Measurements from ENCODE around the gene NDUFS4.
"Not testable (repeated sequence)": the region's sequence is repeated elsewhere in the genome, so short reads cannot be mapped to it uniquely, and the experiment has no call there.

The NDUFS4 gene

DNA sequence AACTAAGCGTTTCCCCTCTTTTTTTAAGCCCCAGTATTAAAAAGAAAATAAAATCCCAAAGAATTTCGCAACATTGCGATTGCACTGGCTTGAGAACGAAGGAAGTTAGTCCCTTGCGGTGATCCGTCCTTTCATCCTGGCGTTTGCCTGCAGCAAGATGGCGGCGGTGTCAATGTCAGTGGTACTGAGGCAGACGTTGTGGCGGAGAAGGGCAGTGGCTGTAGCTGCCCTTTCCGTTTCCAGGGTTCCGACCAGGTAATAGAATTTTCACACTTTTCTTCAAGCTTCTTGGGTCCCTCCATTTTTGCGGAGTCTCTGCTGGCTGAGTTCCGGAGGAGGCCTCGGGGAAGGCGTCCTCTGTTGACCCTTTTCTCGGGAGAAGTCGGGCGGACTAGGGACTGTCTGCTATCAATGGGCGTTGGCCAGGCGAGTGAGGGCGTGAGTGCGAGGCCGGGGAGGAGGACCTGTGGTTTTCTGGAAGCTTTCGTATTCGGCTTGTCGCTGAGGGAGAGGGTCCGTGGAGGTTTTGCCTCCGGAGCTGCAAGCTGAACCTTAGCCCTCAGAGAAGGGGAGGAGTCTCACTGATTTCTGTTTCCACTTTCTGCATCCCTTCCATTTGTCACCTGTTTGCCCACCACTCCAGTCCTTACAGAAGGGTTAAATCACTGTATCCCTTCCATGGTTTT, at the start of gene NDUFS4:
Gene NDUFS4, plus strand, starts transcription at position 134 of the 686 bp plus-strand sequence. Its CDS starts 24 bp downstream, at position 158.
- peak; percentile 82 for DNase-seq (ENCODE audit: low spot score)

- DNase-seq (ENCODE audit: low spot score), result no peak
These were observed 47.9 kb upstream of the NDUFS4 start for GRCh38 chr5:53512539-53512938.

GRCh38 chr5:53515988-53516387, 44.5 kb upstream of the NDUFS4 start:
- DNase-seq (ENCODE audit: low spot score), result no peak

- DNase-seq (ENCODE audit: low spot score), result no peak
These were observed 39.6 kb upstream of the NDUFS4 start for GRCh38 chr5:53520813-53521212.

GRCh38 chr5:53537711-53538110, 22.7 kb upstream of the NDUFS4 start:
- no peak for DNase-seq (ENCODE audit: low spot score)

DNA sequence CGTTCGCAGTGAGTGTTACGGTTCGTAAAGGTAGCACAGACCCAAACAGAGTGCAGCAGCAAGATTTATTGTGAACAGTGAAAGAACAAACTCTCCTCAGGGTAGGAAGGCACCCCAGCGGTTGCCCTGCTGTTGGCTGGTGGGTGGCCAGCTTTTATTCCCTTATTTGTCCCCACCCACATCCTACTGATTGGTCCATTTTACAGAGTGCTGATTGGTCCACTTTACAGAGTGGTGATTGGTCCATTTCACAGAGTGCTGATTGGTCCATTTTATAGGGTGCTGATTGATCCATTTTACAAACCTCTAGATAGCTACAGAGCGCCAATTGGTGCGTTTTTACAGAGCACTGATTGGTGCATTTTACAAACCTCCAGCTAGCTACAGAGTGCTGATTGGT, 19.7 kb upstream of the NDUFS4 start:
- DNase-seq (ENCODE audit: low spot score), result not testable (repeated sequence)

DNA sequence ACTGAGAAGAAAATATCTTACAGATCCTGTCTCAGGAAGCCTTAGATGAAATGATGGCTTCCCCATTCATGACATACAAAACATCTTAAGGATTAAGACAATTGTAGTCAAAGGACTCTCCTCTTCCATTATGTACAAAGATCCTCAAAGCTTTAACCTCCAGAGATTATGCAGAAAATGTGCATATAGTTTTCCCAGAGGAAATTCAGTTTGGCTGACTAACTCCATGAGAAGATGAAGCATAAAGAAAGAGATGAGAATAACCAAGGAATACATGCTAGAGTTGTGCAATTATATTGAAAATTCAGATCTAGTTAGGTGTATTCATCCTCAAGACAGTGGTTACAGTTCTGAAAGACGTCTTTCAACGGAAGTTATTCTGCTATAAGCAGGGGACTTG, 18.6 kb upstream of the NDUFS4 start:
- DNase-seq (ENCODE audit: low spot score), result no peak

GRCh38 chr5:53542926-53543325, 17.5 kb upstream of the NDUFS4 start:
- DNase-seq (ENCODE audit: low spot score), result no peak

DNA sequence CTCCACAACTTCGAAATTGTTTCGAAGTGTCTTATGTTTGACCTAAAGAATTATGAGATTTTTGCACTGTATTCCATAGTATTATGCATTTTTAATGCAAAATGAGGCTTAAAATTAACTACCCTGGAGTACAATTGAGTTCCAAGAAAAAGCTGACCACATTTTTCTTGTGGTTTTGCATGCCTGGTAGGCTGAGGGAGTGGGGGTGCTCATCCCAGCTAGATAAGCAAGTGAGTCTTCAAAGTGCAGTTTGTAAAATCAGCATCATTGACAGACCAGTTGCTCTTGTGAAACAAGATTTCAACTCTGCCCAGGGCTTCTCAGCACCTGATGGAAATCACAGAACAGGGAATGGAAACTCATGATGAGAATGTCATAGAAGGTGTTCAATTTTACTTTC, 17.0 kb upstream of the NDUFS4 start:
- DNase-seq (ENCODE audit: low spot score), result no peak

GRCh38 chr5:53545744-53546143, 14.7 kb upstream of the NDUFS4 start:
- no peak for DNase-seq (ENCODE audit: low spot score)

- DNase-seq (ENCODE audit: low spot score), result no peak
These were observed 13.2 kb upstream of the NDUFS4 start for GRCh38 chr5:53547226-53547625.

- not testable (repeated sequence) for DNase-seq (ENCODE audit: low spot score)
These were observed 11.9 kb upstream of the NDUFS4 start for GRCh38 chr5:53548501-53548900.

DNA sequence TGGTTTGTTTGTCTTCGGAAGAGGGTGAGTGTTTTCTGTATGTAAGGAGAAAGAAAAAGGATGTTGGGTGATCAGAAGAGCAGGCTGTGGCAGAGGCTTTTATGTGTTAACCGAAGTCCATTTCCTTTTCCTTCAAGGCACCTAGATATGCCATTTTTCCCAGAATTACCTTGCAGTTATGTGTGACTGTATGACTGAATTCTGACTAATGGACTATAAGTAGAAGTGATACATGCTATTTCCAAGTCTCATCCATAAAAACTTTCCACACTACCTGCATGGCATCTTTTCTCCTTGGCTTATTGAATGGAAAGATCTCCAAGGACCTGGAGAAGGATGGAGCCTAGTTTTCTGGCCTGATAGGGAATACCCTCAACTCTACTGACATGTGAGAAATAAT, 10.6 kb upstream of the NDUFS4 start:
- DNase-seq (ENCODE audit: low spot score), result no peak

DNA sequence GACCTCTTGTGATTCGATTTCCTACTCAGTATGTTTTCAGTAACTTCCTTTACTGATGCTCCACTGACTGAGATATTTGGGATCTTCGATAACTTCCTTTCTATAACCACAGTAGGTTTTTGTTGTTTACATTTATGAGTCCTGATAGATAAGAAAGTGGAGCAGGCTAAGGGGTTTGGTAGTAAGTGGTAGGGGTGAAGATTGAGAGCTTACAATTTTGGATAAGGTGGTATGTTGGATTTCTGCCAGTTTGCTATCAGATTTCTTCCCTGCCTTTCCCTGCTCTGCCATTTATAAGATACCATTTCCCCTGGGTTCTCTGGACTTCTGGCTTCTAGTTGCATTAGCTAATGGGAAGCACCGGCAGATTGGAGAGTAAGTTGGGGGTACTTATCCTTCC, 7.9 kb upstream of the NDUFS4 start:
- DNase-seq (ENCODE audit: low spot score), result no peak

GRCh38 chr5:53554444-53554843, 6.0 kb upstream of the NDUFS4 start:
- no peak for DNase-seq (ENCODE audit: low spot score)

DNA sequence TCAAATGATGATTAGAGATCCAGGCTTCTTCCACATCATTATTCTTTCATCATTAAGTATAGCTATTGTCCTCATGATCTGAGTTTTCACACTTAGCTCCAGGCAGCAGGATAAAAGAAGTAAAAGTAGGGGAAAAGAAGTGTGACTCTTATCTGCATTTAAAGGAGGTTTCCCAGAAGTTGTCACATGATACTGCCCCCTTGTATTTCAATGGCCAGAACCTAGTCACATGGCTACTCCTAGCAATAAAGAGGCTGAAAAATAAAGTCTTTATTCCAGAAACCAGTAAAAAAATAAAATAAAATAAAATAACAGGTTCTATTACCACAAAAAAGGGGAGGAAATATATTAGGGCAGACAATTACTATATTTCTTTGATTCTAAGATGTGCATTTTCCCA, 5.3 kb upstream of the NDUFS4 start:
- no peak for DNase-seq (ENCODE audit: low spot score)

DNA sequence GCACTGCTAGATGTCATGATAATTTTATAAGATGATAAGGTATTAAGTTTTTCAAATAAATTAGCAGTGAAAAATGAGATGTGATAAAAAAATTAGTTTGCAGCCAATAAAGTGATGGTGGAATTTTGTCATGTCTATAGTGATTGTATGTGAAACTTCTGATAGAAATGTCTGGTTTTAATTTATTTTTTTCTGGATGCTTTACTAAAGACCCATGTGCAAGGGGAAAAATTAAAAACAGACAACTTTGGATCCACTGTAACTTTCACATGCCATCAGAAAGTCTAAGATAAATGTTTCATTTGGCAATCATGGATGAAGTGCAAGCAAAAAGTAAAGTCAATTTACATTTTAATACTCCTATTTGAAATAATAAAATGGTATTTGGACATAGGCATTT, 4.4 kb upstream of the NDUFS4 start:
- DNase-seq (ENCODE audit: low spot score), result no peak

GRCh38 chr5:53557386-53557785, 3.1 kb upstream of the NDUFS4 start:
- no peak for DNase-seq (ENCODE audit: low spot score)

DNA sequence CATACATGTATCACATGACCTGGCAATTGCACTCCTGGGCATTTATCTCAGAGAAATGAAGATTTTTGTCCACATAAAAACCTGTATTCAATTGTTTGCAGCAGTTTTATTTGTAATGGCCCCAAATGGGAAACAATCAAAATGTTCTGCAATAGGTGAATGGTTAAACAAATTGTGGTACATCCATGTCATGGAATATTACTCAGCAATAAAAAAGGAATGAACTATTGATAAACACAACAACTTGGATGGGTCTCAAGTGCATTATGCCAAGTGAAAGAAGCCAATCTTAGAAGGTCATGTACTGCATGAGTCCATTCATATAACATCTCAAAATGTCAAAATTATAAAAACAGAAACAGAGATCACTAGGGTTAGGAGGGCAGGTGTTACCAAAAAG, 1.5 kb upstream of the NDUFS4 start:
- DNase-seq (ENCODE audit: low spot score), result no peak

- DNase-seq (ENCODE audit: low spot score), result no peak
These were observed 411 bp upstream of the NDUFS4 start for GRCh38 chr5:53560028-53560427.

GRCh38 chr5:53568401-53568800, 8.0 kb downstream of the NDUFS4 start:
- DNase-seq (ENCODE audit: low spot score), result no peak

- no peak for DNase-seq (ENCODE audit: low spot score)
These were observed 8.4 kb downstream of the NDUFS4 start for GRCh38 chr5:53568871-53569270.

- no peak for DNase-seq (ENCODE audit: low spot score)
These were observed 9.0 kb downstream of the NDUFS4 start for GRCh38 chr5:53569453-53569852.

DNA sequence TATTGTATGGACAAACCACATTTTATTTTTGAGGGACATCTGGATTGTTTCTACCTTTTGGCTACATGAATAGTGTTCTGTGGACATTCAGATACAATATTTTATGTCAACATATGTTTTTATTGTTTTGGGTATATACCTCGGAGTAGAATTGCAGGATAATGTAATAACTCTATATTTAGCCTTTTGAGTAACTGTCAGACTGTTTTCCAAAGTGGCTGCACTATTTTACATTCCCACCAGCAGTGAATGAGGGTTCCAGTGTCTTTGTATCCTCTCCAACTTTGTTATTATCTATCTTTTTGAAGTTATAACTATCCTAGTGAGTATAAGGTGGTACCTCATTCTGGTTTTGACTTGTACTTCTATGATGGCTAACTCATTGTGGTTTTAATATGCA, 11.0 kb downstream of the NDUFS4 start:
- no peak for DNase-seq (ENCODE audit: low spot score)

- no peak for DNase-seq (ENCODE audit: low spot score)
These were observed 14.7 kb downstream of the NDUFS4 start for GRCh38 chr5:53575101-53575500.

Measured in NAMALWA (cell line).